PC-9 (cell line): ENCODE results near the gene TOMM34.

Source experiments
- EZH2 ChIP-seq: fragments of 200-600 bp; sonication (generic); IDR thresholded peaks from 2 replicates; pipeline ENCODE4 v1.8.0; 2017; ENCODE audit warnings: antibody characterized with exemption, low read depth
- TF ChIP-seq, protein P1 (sequence below): fragments of 200-600 bp; sonication (generic); conservative IDR thresholded peaks from 2 replicates; pipeline ENCODE4 v1.6.1; 2017; ENCODE audit warnings: mixed run types, antibody characterized with exemption, mild to moderate bottlenecking, moderate library complexity

DNA sequence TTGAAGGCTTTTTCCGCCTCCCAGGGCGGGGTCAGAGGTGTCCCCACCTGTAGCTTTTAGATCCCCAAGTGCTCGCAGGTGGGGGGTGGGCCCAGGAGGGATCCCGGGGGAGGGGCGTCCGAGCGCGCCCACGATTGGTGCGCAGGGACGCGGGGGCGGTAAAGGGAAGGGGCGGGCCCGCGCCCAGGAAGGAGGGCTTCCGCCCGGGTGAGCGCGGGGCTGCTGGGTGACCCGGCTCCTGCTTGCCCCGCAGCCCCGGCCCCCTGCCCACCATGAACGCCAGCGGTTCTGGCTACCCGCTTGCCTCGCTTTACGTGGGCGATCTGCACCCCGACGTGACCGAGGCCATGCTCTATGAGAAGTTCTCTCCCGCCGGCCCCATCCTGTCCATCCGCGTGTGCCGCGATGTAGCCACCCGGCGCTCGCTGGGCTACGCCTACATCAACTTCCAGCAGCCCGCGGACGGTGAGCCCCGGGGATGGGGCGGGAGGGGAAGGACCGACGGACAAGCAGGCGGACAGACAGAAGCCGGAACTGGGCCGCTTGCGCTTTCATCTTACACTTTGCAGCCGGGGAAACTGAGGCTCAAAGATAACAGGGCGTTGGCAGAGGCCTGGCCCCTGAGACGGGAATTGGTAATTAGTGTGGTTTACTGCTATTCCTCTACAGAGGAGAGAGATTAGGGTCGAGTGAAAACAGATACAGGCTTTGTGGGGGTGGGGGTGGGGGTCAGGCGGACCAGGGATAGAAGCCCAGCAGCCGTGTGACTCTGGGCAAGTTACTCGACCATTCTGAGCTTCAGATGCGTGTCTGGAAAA, 50.1 kb downstream of the TOMM34 start, which contains the start of gene PABPC1L:
- TF ChIP-seq EZH2, result no peak
- TF ChIP-seq, protein P1, sequence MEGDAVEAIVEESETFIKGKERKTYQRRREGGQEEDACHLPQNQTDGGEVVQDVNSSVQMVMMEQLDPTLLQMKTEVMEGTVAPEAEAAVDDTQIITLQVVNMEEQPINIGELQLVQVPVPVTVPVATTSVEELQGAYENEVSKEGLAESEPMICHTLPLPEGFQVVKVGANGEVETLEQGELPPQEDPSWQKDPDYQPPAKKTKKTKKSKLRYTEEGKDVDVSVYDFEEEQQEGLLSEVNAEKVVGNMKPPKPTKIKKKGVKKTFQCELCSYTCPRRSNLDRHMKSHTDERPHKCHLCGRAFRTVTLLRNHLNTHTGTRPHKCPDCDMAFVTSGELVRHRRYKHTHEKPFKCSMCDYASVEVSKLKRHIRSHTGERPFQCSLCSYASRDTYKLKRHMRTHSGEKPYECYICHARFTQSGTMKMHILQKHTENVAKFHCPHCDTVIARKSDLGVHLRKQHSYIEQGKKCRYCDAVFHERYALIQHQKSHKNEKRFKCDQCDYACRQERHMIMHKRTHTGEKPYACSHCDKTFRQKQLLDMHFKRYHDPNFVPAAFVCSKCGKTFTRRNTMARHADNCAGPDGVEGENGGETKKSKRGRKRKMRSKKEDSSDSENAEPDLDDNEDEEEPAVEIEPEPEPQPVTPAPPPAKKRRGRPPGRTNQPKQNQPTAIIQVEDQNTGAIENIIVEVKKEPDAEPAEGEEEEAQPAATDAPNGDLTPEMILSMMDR, result no peak
